DND-41 (cell line): Measurements from ENCODE around the gene B4GALT1.

Experiments used
- ATAC-seq: fragments of 200-7000 bp; cut with Tn5 transposase; 3 replicates; pipeline ENCODE4 v1.9.1; 2021; ENCODE audit warnings: low read depth; ENCODE audit not compliant: insufficient read depth
- DNase-seq: peaks from one replicate; pipeline ENCODE4 v3.0.0-alpha.2; 2020
- H2AFZ ChIP-seq: 2 replicates; pipeline ENCODE4 v1.6.0; 2012; ENCODE audit warnings: low read depth, low read length
- H3K27ac ChIP-seq: 2 replicates; pipeline ENCODE4 v1.5.1; 2012; ENCODE audit warnings: low read length, inconsistent platforms
- H3K27me3 ChIP-seq: fragments of 200-600 bp; sonication (generic); 2 replicates; pipeline ENCODE4 v1.6.0; 2012; ENCODE audit warnings: low read length, mild to moderate bottlenecking, inconsistent platforms; ENCODE audit not compliant: insufficient read depth, poor library complexity
- H3K36me3 ChIP-seq: 2 replicates; pipeline ENCODE4 v1.5.1; 2012; ENCODE audit warnings: low read length, inconsistent platforms; ENCODE audit not compliant: insufficient read depth
- H3K4me1 ChIP-seq: 2 replicates; pipeline ENCODE4 v1.5.1; 2012; ENCODE audit warnings: mild to moderate bottlenecking, low read length; ENCODE audit not compliant: insufficient read depth
- H3K4me2 ChIP-seq: 2 replicates; pipeline ENCODE4 v1.6.0; 2012; ENCODE audit warnings: mild to moderate bottlenecking, moderate library complexity, low read length, inconsistent platforms; ENCODE audit not compliant: insufficient read depth
- H3K4me3 ChIP-seq, 2 experiments: fragments of 200-600 bp in 1 of 2; shearing (Covaris generic) in 1 of 2; 2 replicates each; pipeline ENCODE4 v1.5.1; 2012 to 2016; ENCODE audit warnings: inconsistent platforms in 2 of 2, low read length in 2 of 2, mild to moderate bottlenecking in 2 of 2, low read depth in 1 of 2, moderate library complexity in 1 of 2
- H3K79me2 ChIP-seq: 2 replicates; pipeline ENCODE4 v1.6.0; 2012; ENCODE audit warnings: low read length, inconsistent platforms; ENCODE audit not compliant: insufficient read depth
- H3K9ac ChIP-seq: 2 replicates; pipeline ENCODE4 v1.6.0; 2012; ENCODE audit warnings: low read depth, mild to moderate bottlenecking, inconsistent platforms, low read length, moderate library complexity
- H3K9me3 ChIP-seq: 2 replicates; pipeline ENCODE4 v1.5.1; 2012; ENCODE audit warnings: low read length, moderate library complexity, mild to moderate bottlenecking, inconsistent platforms; ENCODE audit not compliant: insufficient read depth, severe bottlenecking
- H4K20me1 ChIP-seq: 2 replicates; pipeline ENCODE4 v1.6.0; 2012; ENCODE audit warnings: low read length; ENCODE audit not compliant: insufficient read depth
- EZH2 ChIP-seq: IDR thresholded peaks from 3 replicates; pipeline ENCODE4 v1.6.1; 2012; ENCODE audit warnings: borderline replicate concordance, low read depth, mild to moderate bottlenecking, moderate library complexity, low read length, inconsistent platforms; ENCODE audit not compliant: severe bottlenecking
- TF ChIP-seq, protein P1 (sequence below): IDR thresholded peaks from 2 replicates; pipeline ENCODE4 v1.5.1; 2012; ENCODE audit warnings: borderline replicate concordance, low read length, moderate library complexity, mild to moderate bottlenecking; ENCODE audit not compliant: poor library complexity, severe bottlenecking; ENCODE audit errors: extremely low read depth

Gene B4GALT1

DNA sequence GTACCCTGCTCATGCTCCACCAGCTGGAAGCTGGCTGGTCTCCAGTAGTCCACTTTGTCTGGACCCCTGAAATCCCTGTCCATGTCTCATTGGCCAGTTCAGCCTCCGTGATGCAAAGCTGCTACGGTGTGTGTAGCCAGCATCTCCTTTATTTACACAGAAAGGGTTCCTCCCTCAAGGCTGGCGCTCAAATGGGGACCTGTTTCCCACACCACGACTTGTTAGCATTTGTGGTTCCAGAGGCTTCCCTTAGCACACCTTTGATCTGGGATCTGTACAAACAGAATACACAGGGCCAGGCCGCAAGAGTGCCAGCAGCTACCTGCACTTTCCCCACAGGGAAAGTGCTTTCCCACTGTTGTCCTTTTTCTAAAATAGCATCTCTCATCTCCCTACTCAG lies 85.0 kb downstream of the B4GALT1 start:
- TF ChIP-seq, protein P1, sequence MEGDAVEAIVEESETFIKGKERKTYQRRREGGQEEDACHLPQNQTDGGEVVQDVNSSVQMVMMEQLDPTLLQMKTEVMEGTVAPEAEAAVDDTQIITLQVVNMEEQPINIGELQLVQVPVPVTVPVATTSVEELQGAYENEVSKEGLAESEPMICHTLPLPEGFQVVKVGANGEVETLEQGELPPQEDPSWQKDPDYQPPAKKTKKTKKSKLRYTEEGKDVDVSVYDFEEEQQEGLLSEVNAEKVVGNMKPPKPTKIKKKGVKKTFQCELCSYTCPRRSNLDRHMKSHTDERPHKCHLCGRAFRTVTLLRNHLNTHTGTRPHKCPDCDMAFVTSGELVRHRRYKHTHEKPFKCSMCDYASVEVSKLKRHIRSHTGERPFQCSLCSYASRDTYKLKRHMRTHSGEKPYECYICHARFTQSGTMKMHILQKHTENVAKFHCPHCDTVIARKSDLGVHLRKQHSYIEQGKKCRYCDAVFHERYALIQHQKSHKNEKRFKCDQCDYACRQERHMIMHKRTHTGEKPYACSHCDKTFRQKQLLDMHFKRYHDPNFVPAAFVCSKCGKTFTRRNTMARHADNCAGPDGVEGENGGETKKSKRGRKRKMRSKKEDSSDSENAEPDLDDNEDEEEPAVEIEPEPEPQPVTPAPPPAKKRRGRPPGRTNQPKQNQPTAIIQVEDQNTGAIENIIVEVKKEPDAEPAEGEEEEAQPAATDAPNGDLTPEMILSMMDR: no peak
- TF ChIP-seq EZH2: no peak
- H3K4me2 ChIP-seq: no peak overlapping the region
- H3K4me3 ChIP-seq: no peak overlapping the region
- DNase-seq: peak; percentile 30
- H2AFZ ChIP-seq: peak overlapping the region; percentile 45
- peaks cover 24% of the 10 kb centered on the region for H3K4me1 ChIP-seq
- H3K79me2 ChIP-seq: no peaks in the 10 kb centered on the region
- H3K36me3 ChIP-seq: no peaks in the 10 kb centered on the region
- no peaks in the 10 kb centered on the region for H3K27me3 ChIP-seq
- H4K20me1 ChIP-seq: no peaks in the 10 kb centered on the region
- no peaks in the 10 kb centered on the region for H3K9me3 ChIP-seq
- no peak overlapping the region for H3K9ac ChIP-seq
- ATAC-seq: no peak
- no peak overlapping the region for H3K27ac ChIP-seq

DNA sequence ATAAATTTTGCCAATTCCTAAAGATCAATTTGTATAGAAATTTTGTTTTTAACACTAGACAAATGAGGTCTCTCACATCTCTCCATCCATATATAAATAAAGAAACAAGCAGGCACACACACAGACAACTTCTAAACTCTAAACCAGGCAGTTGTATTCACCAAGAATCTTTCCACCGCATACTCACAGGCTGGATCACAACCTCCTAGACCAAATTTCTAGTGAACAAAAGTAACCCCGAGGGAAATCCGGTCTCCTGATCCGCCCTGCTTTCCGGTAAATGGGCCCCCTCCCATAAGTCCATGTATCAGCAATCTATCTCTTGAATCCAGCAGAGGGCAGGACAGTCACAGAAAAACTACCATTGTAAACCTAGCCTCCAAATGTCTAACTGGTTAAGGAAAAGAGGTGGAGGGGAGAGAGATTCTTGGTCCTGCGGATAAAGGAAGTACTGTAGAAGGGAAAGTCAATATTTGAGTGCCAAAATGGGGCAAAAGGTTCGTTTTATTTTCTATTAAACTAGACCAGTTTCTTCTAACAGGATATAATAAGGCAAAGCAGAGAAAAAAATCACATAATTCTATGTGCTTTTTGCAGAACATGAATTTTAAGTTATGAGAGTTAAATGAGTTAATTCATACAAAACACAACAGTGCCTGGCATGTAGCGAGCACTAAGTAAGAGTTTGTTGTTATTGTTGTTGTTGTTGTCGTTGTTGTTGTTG lies 85.8 kb downstream of the B4GALT1 start:
- Histone ChIP-seq H3K27ac (peak overlapping the region; percentile 57), H3K27me3 (no peaks in the 10 kb centered on the region), H3K9ac (peak overlapping the region; percentile 47), H3K79me2 (peaks cover 3% of the 10 kb centered on the region), H3K4me1 (peaks cover 27% of the 10 kb centered on the region), H3K4me2 (peak overlapping the region; percentile 60), H4K20me1 (no peaks in the 10 kb centered on the region), H3K4me3 (peak overlapping the region in 1 of 2 experiments; percentile 47; a peak in 2 of 4 replicates), H3K36me3 (no peaks in the 10 kb centered on the region), H2AFZ (peak overlapping the region; percentile 70), H3K9me3 (no peaks in the 10 kb centered on the region)
- DNase-seq: peak; percentile 81
- TF ChIP-seq, protein P1: peak; percentile 91
- TF ChIP-seq EZH2: no peak
- peak; percentile 76 for ATAC-seq

DNA sequence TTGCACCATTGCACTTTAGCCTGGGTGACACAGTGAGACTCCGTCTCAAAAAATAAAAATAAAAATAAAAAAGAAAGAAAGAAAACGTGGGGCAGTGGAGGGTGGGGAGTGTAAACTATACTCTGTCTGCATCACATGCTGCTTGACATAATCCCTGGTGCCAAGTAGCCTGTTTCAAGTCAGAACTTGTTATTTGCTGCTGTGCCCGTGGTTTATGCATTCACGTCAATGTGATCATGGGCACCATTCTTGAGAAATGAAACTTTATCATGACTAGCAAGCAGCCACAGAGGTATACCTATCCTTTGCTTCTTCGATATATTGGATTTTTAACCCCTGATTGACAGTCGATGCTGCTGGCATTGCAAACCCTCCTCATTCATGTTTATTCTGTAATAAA lies 86.6 kb downstream of the B4GALT1 start:
- Histone ChIP-seq H3K36me3 (no peaks in the 10 kb centered on the region), H3K27ac (peak overlapping the region; percentile 57), H3K9me3 (no peaks in the 10 kb centered on the region), H2AFZ (peak overlapping the region; percentile 70), H3K4me2 (peak overlapping the region; percentile 60), H3K4me3 (peak overlapping the region in 1 of 2 experiments; percentile 47; a peak in 2 of 4 replicates), H3K79me2 (peaks cover 11% of the 10 kb centered on the region), H3K9ac (peak overlapping the region; percentile 47), H3K4me1 (peaks cover 32% of the 10 kb centered on the region), H3K27me3 (no peaks in the 10 kb centered on the region), H4K20me1 (no peaks in the 10 kb centered on the region)
- TF ChIP-seq EZH2: no peak
- TF ChIP-seq, protein P1: no peak
- no peak for ATAC-seq
- no peak for DNase-seq
